Measurements from ENCODE around the gene CD8B2. TPM values are rescaled to one million over a fixed set of nuclear protein-coding genes. Genes with fewer than 3 reads are reported as not detected.

CD8B2 gene
- total RNA-seq, 1 donor: not detected

- no peak for TF ChIP-seq CTCF (IDR thresholded peaks at IDR 0.05; ENCODE audit: insufficient read depth, low read length)
- no peak for DNase-seq (ENCODE audit: low read depth)
- H3K4me3 ChIP-seq (ENCODE audit: low read depth, low read length): no peak overlapping the region
Observed at GRCh38 chr2:106546391-106546990, 59.3 kb downstream of the CD8B2 start.

GRCh38 chr2:106547164-106547903 is 60.2 kb downstream of the CD8B2 start:
- no peak for TF ChIP-seq CTCF (IDR thresholded peaks at IDR 0.05; ENCODE audit: insufficient read depth, low read length)
- no peak overlapping the region for H3K4me3 ChIP-seq (ENCODE audit: low read depth, low read length)
- no peak for DNase-seq (ENCODE audit: low read depth)

GRCh38 chr2:106551417-106552130 is 64.4 kb downstream of the CD8B2 start:
- no peak overlapping the region for H3K4me3 ChIP-seq (ENCODE audit: low read depth, low read length)
- no peak for DNase-seq (ENCODE audit: low read depth)
- no peak for TF ChIP-seq CTCF (IDR thresholded peaks at IDR 0.05; ENCODE audit: insufficient read depth, low read length)

GRCh38 chr2:106552921-106553320 is 65.8 kb downstream of the CD8B2 start:
- TF ChIP-seq CTCF (IDR thresholded peaks at IDR 0.05; ENCODE audit: insufficient read depth, low read length): no peak
- no peak overlapping the region for H3K4me3 ChIP-seq (ENCODE audit: low read depth, low read length)
- DNase-seq (ENCODE audit: low read depth): no peak

- no peak for TF ChIP-seq CTCF (IDR thresholded peaks at IDR 0.05; ENCODE audit: insufficient read depth, low read length)
- no peak for DNase-seq (ENCODE audit: low read depth)
- no peak overlapping the region for H3K4me3 ChIP-seq (ENCODE audit: low read depth, low read length)
Observed at GRCh38 chr2:106553321-106553720, 66.2 kb downstream of the CD8B2 start.

GRCh38 chr2:106554411-106554810 is 67.2 kb downstream of the CD8B2 start:
- no peak for TF ChIP-seq CTCF (IDR thresholded peaks at IDR 0.05; ENCODE audit: insufficient read depth, low read length)
- DNase-seq (ENCODE audit: low read depth): no peak
- H3K4me3 ChIP-seq (ENCODE audit: low read depth, low read length): no peak overlapping the region

Data from fibroblast of the aortic adventitia (primary cell).